T-cell (primary cell): ENCODE data around the gene KCNK5. TPM values are rescaled to one million over a fixed set of nuclear protein-coding genes. Genes with fewer than 3 reads are reported as not detected.

Source experiments
- ATAC-seq, 4 experiments: fragments of 200-7000 bp in 3 of 4; fragments of 150-1000 bp in 1 of 4; cut with Tn5 transposase; replicated peaks in 1 of 4; 1 replicate in 3 of 4; 2 replicates in 1 of 4; pipeline ENCODE4 v1.10.0; 2021; ENCODE audit warnings: moderate library complexity in 3 of 4, mild to moderate bottlenecking in 2 of 4, moderate number of reproducible peaks in 1 of 4
- CTCF ChIA-PET, 2 donors: fragments of 300-600 bp; sonication (Branson Sonifier 250); formaldehyde crosslinking; loops; one replicate each; lab custom pipeline; 2022; ENCODE audit warnings: antibody characterized with exemption in 2 of 2; lab: Charles Lee
- POLR2A ChIA-PET, 2 donors: fragments of 300-600 bp; sonication (Branson Sonifier 250); formaldehyde crosslinking; loops; one replicate each; lab custom pipeline; 2022; ENCODE audit warnings: antibody characterized with exemption in 2 of 2; lab: Charles Lee
- DNase-seq, 35 experiments: peaks; one replicate each; pipeline versions ENCODE4 v3.0.0 to v3.0.0-alpha.2; 2013 to 2023
- H3K27ac ChIP-seq: one replicate; pipeline ENCODE4 v1.5.1; 2013; ENCODE audit warnings: low read length
- H3K27me3 ChIP-seq, 2 experiments: replicated peaks in 1 of 2; 1 replicate in 1 of 2; 2 replicates in 1 of 2; pipeline versions ENCODE4 v1.6.1 to v1.7.0; 2013; ENCODE audit warnings: low read length in 1 of 2, mixed read lengths in 1 of 2; ENCODE audit not compliant: control insufficient read depth in 2 of 2, insufficient read depth in 2 of 2; ENCODE audit errors: extremely low read depth in 1 of 2
- H3K36me3 ChIP-seq, 2 donors: 1 replicate in 1 of 2; 2 replicates in 1 of 2; pipeline versions ENCODE4 v1.6.1 to v1.7.0; 2013; ENCODE audit warnings: low read length in 1 of 2; ENCODE audit not compliant: control insufficient read depth in 2 of 2, insufficient read depth in 1 of 2; ENCODE audit errors: extremely low read depth in 1 of 2
- H3K4me1 ChIP-seq, 2 experiments: 1 replicate in 1 of 2; 2 replicates in 1 of 2; pipeline versions ENCODE4 v1.6.1 to v1.7.0; 2013; ENCODE audit warnings: low read length in 2 of 2, mixed read lengths in 1 of 2; ENCODE audit not compliant: insufficient read depth in 2 of 2, control insufficient read depth in 1 of 2; ENCODE audit errors: extremely low read depth in 1 of 2
- H3K4me3 ChIP-seq, 2 donors: 1 replicate in 1 of 2; 2 replicates in 1 of 2; pipeline versions ENCODE4 v1.5.1 to v1.7.0; 2013; ENCODE audit warnings: mild to moderate bottlenecking in 2 of 2, low read length in 1 of 2, moderate library complexity in 1 of 2; ENCODE audit not compliant: control insufficient read depth in 1 of 2; ENCODE audit errors: extremely low read depth in 1 of 2
- H3K9me3 ChIP-seq: 2 replicates; pipeline ENCODE4 v1.7.0; 2013
- H3K27ac Mint-ChIP-seq, 2 donors: one replicate each; pipeline ENCODE4 v1.8.0; 2020 to 2021; ENCODE audit warnings: mild to moderate bottlenecking in 2 of 2, mixed read lengths in 2 of 2
- H3K27me3 Mint-ChIP-seq, 2 donors: one replicate each; pipeline ENCODE4 v1.8.0; 2021 to 2022; ENCODE audit warnings: mixed read lengths in 2 of 2
- H3K36me3 Mint-ChIP-seq: one replicate; pipeline ENCODE4 v1.8.0; 2021; ENCODE audit warnings: mixed read lengths
- H3K4me1 Mint-ChIP-seq, 3 donors: one replicate each; pipeline ENCODE4 v1.8.0; 2020 to 2022; ENCODE audit warnings: mixed read lengths in 3 of 3, mild to moderate bottlenecking in 1 of 3
- H3K4me3 Mint-ChIP-seq, 3 donors: one replicate each; pipeline ENCODE4 v1.8.0; 2020 to 2022; ENCODE audit warnings: mild to moderate bottlenecking in 3 of 3, mixed read lengths in 3 of 3, moderate library complexity in 3 of 3
- H3K9me3 Mint-ChIP-seq, 3 donors: one replicate each; pipeline ENCODE4 v1.8.0; 2020 to 2022; ENCODE audit warnings: mixed read lengths in 3 of 3
- WGBS: methylation state at CpG from one replicate; pipeline ENCODE4 v1.1.5; 2013; ENCODE audit warnings: missing lambda C conversion rate; ENCODE audit not compliant: insufficient coverage; 5-methylcytosine and 5-hydroxymethylcytosine counted together
- total RNA-seq, 35 experiments: library from RNA in 6 of 35; stranded (reverse) in 6 of 35; fragments of 120-200 nt in 1 of 35; gene quantifications; one replicate each; pipeline versions ENCODE4 v1.2.1 to v1.2.4 and lab custom pipeline; 2013 to 2026

KCNK5 gene
- total RNA-seq, 5 donors from 2014 or later (not counting 1 experiment from before 2014, with no cell fraction given): 0.60 to 1.1 (median 0.93) TPM

DNA sequence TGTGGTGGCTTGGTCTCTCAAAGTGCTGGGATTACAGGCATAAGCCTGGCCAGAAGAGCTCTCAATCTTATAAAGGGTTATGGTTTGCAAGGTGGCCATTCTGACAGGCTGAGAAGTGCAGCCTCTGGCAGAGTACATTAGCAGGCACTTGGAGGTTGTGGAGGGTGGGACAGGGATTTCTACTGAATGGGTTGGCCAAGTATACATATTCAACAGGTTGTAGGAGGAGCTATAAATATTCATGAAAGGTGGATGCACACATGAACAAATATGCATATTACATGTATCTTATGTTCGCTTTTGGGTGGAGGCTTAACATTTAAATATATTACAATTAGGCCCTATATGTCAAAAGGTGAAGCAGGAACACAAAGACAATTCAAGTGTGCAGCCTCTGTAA, 20.0 kb upstream of the KCNK5 start:
- Histone ChIP-seq H3K4me1 (no peaks in the 10 kb centered on the region), H3K9me3 (no peaks in the 10 kb centered on the region), H3K27me3 (no peaks in the 10 kb centered on the region), H3K36me3 (no peaks in the 10 kb centered on the region), H3K27ac (no peak overlapping the region), H3K4me3 (no peak overlapping the region)
- no peak for ATAC-seq
- no CpG with 5 or more reads among the region's 1 CpG for WGBS
- peaks cover 0 to 7% (median 5%) of the 10 kb centered on the region in 3 donors for H3K4me1 Mint-ChIP-seq
- peaks cover 0 to 4% of the 10 kb centered on the region in 2 donors for H3K27me3 Mint-ChIP-seq
- no peak for DNase-seq
- H3K27ac Mint-ChIP-seq: no peak overlapping the region
- no peaks in the 10 kb centered on the region for H3K36me3 Mint-ChIP-seq
- ChIA-PET CTCF (no interaction called here), POLR2A (no interaction called here)
- no peak overlapping the region for H3K4me3 Mint-ChIP-seq
- no peaks in the 10 kb centered on the region for H3K9me3 Mint-ChIP-seq

GRCh38 chr6:39247667-39248194, 18.5 kb upstream of the KCNK5 start:
- no CpG with 5 or more reads among the region's 5 CpGs for WGBS
- no peaks in the 10 kb centered on the region for H3K27me3 ChIP-seq
- H3K27ac ChIP-seq: no peak overlapping the region
- POLR2A ChIA-PET: no interaction called here
- CTCF ChIA-PET: no interaction called here
- H3K27ac Mint-ChIP-seq: no peak overlapping the region
- H3K4me3 ChIP-seq: no peak overlapping the region
- no peaks in the 10 kb centered on the region for H3K4me1 ChIP-seq
- ATAC-seq (no peak), DNase-seq (no peak)
- H3K4me1 Mint-ChIP-seq: peaks cover 0 to 7% (median 5%) of the 10 kb centered on the region in 3 donors
- H3K27me3 Mint-ChIP-seq: peaks cover 0 to 4% of the 10 kb centered on the region in 2 donors
- no peaks in the 10 kb centered on the region for H3K36me3 Mint-ChIP-seq
- H3K36me3 ChIP-seq: no peaks in the 10 kb centered on the region
- H3K9me3 Mint-ChIP-seq: no peaks in the 10 kb centered on the region
- H3K4me3 Mint-ChIP-seq: no peak overlapping the region
- H3K9me3 ChIP-seq: no peaks in the 10 kb centered on the region

- Histone ChIP-seq H3K9me3 (no peaks in the 10 kb centered on the region), H3K4me3 (no peak overlapping the region), H3K4me1 (no peaks in the 10 kb centered on the region), H3K36me3 (no peaks in the 10 kb centered on the region), H3K27ac (no peak overlapping the region), H3K27me3 (no peaks in the 10 kb centered on the region)
- CTCF ChIA-PET: no interaction called here
- POLR2A ChIA-PET: no interaction called here
- Mint-ChIP-seq H3K4me3 (no peak overlapping the region), H3K36me3 (no peaks in the 10 kb centered on the region), H3K27me3 (no peaks in the 10 kb centered on the region), H3K27ac (no peak overlapping the region), H3K4me1 (peaks cover 0 to 7% (median 5%) of the 10 kb centered on the region in 3 donors), H3K9me3 (no peaks in the 10 kb centered on the region)
- DNase-seq (no peak), ATAC-seq (no peak)
- 98% methylated on average over 4 of the region's 9 CpGs for WGBS
Measured at GRCh38 chr6:39243809-39244208, 14.5 kb upstream of the KCNK5 start.

DNA sequence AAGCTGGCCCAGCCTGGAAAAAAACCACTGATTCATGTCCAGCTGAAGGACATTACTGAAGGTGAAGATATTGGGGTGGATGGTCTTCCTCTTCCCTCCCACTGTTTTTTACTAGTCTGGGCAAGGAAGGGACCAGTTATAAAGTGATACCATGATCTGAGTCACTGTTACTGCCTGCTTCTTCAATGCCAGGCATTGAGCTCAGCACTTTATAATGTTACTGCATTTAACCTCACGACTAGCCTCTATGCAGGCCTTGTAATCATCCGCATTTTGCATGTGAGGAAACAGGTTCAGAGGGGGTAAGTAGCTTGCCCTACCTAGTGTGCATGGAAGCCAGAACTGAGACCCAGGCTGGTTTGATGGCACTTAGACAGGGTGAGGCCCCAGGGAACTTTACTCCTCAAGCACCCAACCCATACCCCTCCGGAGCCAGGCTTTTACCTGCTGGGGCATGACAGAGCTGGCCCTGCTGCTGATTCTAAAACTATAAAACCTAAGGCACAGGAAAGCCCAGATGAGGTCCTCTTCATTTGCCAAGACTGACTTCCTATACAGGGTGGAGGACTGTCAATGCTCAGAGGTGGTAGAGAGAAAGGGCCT, 11.0 kb upstream of the KCNK5 start:
- Mint-ChIP-seq H3K27ac (no peak overlapping the region), H3K27me3 (no peaks in the 10 kb centered on the region), H3K4me1 (no peaks in the 10 kb centered on the region), H3K4me3 (no peak overlapping the region), H3K9me3 (no peaks in the 10 kb centered on the region), H3K36me3 (no peaks in the 10 kb centered on the region)
- ChIA-PET CTCF (no interaction called here), POLR2A (no interaction called here)
- H3K27ac ChIP-seq: no peak overlapping the region
- H3K4me3 ChIP-seq: no peak overlapping the region
- no peak for ATAC-seq
- no peaks in the 10 kb centered on the region for H3K27me3 ChIP-seq
- no peak for DNase-seq
- no peaks in the 10 kb centered on the region for H3K9me3 ChIP-seq
- 100% methylated on average over 3 of the region's 3 CpGs for WGBS
- H3K36me3 ChIP-seq: no peaks in the 10 kb centered on the region
- no peaks in the 10 kb centered on the region for H3K4me1 ChIP-seq

DNA sequence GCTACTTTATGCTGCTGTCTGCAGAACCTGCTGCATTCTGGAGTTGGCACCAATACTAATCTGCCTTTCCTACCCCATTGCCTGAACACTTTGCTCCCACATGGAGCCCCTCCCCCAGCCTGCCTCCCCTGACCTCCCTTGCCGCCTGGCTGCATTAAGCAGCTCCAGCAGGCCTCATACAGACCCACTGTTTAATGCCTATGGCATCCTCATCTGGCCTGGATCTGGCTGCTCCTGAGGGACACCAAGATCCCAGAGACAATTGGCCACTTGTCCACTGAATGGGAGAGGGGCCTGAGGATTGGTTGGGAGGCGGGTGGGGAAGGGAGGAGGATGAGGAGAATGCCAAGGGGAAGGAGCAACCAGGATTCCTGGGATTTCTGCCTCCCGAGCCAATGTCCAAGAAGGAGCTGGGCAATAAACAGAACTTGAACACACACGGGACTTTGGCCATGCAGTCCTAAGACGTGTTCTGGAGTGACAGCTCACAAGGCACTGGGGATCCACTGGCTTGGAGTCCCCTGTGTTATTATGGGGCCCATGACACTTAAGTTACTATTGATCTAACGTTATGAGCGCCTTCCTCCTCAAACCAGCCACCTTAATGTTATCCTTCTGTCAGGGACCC, 10.4 kb upstream of the KCNK5 start:
- Mint-ChIP-seq H3K27ac (no peak overlapping the region), H3K9me3 (no peaks in the 10 kb centered on the region), H3K27me3 (no peaks in the 10 kb centered on the region), H3K4me1 (no peaks in the 10 kb centered on the region), H3K36me3 (no peaks in the 10 kb centered on the region), H3K4me3 (no peak overlapping the region)
- H3K27me3 ChIP-seq: no peaks in the 10 kb centered on the region
- POLR2A ChIA-PET: no interaction called here
- WGBS: 98% methylated on average over 5 of the region's 7 CpGs
- DNase-seq (no peak), ATAC-seq (no peak)
- CTCF ChIA-PET: no interaction called here
- H3K36me3 ChIP-seq: no peaks in the 10 kb centered on the region
- H3K27ac ChIP-seq: no peak overlapping the region
- H3K4me1 ChIP-seq: no peaks in the 10 kb centered on the region
- H3K4me3 ChIP-seq: no peak overlapping the region
- H3K9me3 ChIP-seq: no peaks in the 10 kb centered on the region

DNA sequence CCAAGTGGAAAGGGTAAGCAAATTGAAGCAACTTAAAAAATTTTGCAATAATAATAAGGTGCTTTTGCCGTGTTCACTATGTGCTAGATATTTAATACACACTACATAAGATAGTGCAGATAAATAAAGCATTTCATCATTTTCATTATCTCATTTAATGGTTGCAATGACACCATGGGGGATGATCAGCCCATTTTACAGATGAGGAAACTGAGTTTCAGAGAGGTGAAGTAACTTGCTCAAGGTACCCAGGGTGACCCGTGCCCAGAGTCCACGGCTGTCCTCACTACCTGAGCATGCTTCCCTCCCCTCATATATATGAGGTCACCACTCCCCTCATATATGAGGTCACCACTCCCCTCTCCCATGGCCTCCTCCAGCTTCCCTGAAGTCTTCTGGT, 7.5 kb upstream of the KCNK5 start:
- no CpG with 5 or more reads among the region's 3 CpGs for WGBS
- Mint-ChIP-seq H3K9me3 (no peaks in the 10 kb centered on the region), H3K4me1 (no peaks in the 10 kb centered on the region)

More for the DNA sequence above, 7.5 kb upstream of the KCNK5 start:
- ChIA-PET POLR2A (no interaction called here), CTCF (interaction anchor here in 1 of 2 donors (0.7 kb wide), 1 partner anchor 60 kb away, joined by 3 read pairs; no protein-coding TSS in a partner anchor)
- no peak overlapping the region for H3K4me3 ChIP-seq
- H3K36me3 ChIP-seq: no peaks in the 10 kb centered on the region
- H3K4me1 ChIP-seq: no peaks in the 10 kb centered on the region
- DNase-seq (no peak), ATAC-seq (no peak)
- no peaks in the 10 kb centered on the region for H3K27me3 ChIP-seq
- Mint-ChIP-seq H3K27ac (no peak overlapping the region), H3K36me3 (no peaks in the 10 kb centered on the region), H3K27me3 (no peaks in the 10 kb centered on the region), H3K4me3 (no peak overlapping the region)
- H3K9me3 ChIP-seq: no peaks in the 10 kb centered on the region
- H3K27ac ChIP-seq: no peak overlapping the region
